Common myeloid progenitor, CD34-positive (primary cell): ENCODE data around the gene FNDC8.
"Not testable (repeated sequence)": the region's sequence is repeated elsewhere in the genome, so short reads cannot be mapped to it uniquely, and the experiment has no call there.

Source experiments
- CTCF ChIA-PET: fragments of 350-600 bp; sonication (Branson Sonifier 250); formaldehyde crosslinking; loops from one replicate; lab custom pipeline; 2021; ENCODE audit warnings: antibody characterized with exemption; lab: Charles Lee
- POLR2A ChIA-PET: fragments of 350-600 bp; sonication (Branson Sonifier 250); formaldehyde crosslinking; loops from one replicate; lab custom pipeline; 2021; ENCODE audit warnings: antibody characterized with exemption; lab: Charles Lee
- DNase-seq, 3 donors: peaks; one replicate each; pipeline versions ENCODE4 v3.0.0 to v3.0.0-alpha.2; 2013
- H3K27ac ChIP-seq, 2 experiments: 1 replicate in 1 of 2; 2 replicates in 1 of 2; pipeline ENCODE4 v1.7.0; 2013; ENCODE audit warnings: inconsistent platforms in 2 of 2, low read length in 2 of 2, mild to moderate bottlenecking in 2 of 2, low read depth in 1 of 2, moderate library complexity in 1 of 2; ENCODE audit not compliant: severe bottlenecking in 2 of 2, insufficient read depth in 1 of 2, poor library complexity in 1 of 2
- H3K27me3 ChIP-seq, 5 experiments: replicated peaks in 2 of 5; 1 replicate in 3 of 5; 2 replicates in 2 of 5; pipeline versions ENCODE4 v1.6.1 to v1.7.0; 2013; ENCODE audit warnings: low read length in 4 of 5, mild to moderate bottlenecking in 2 of 5, moderate library complexity in 2 of 5, inconsistent platforms in 1 of 5; ENCODE audit not compliant: insufficient read depth in 5 of 5, control insufficient read depth in 4 of 5
- H3K36me3 ChIP-seq, 4 experiments: 1 replicate in 2 of 4; 2 replicates in 2 of 4; pipeline versions ENCODE4 v1.6.1 to v1.7.0; 2013; ENCODE audit warnings: low read length in 3 of 4, control low read depth in 1 of 4, mild to moderate bottlenecking in 1 of 4; ENCODE audit not compliant: control insufficient read depth in 4 of 4, insufficient read depth in 4 of 4
- H3K4me1 ChIP-seq, 4 experiments: 1 replicate in 3 of 4; 2 replicates in 1 of 4; pipeline versions ENCODE4 v1.6.1 to v1.7.1; 2013; ENCODE audit warnings: low read length in 3 of 4, mild to moderate bottlenecking in 3 of 4, control low read depth in 1 of 4, inconsistent platforms in 1 of 4, moderate library complexity in 1 of 4; ENCODE audit not compliant: control insufficient read depth in 4 of 4, insufficient read depth in 4 of 4; ENCODE audit errors: control extremely low read depth in 1 of 4
- H3K4me3 ChIP-seq, 7 experiments: 1 replicate in 4 of 7; 2 replicates in 3 of 7; pipeline versions ENCODE4 v1.5.1 to v1.7.0; 2013; ENCODE audit warnings: mild to moderate bottlenecking in 7 of 7, low read length in 6 of 7, moderate library complexity in 6 of 7, inconsistent platforms in 2 of 7, low read depth in 2 of 7, control low read depth in 1 of 7; ENCODE audit not compliant: insufficient read depth in 4 of 7, control insufficient read depth in 1 of 7; ENCODE audit errors: extremely low read depth in 1 of 7
- H3K9me3 ChIP-seq, 5 experiments: 1 replicate in 4 of 5; 2 replicates in 1 of 5; pipeline versions ENCODE4 v1.6.1 to v1.7.1; 2013; ENCODE audit warnings: low read length in 4 of 5, mild to moderate bottlenecking in 2 of 5, inconsistent platforms in 1 of 5, low read depth in 1 of 5, moderate library complexity in 1 of 5; ENCODE audit not compliant: control insufficient read depth in 4 of 5, insufficient read depth in 2 of 5; ENCODE audit errors: control extremely low read depth in 1 of 5
- WGBS: methylation state at CpG from one replicate; pipeline ENCODE4 v1.1.5; 2013; ENCODE audit not compliant: insufficient coverage; 5-methylcytosine and 5-hydroxymethylcytosine counted together

FNDC8 gene

DNA sequence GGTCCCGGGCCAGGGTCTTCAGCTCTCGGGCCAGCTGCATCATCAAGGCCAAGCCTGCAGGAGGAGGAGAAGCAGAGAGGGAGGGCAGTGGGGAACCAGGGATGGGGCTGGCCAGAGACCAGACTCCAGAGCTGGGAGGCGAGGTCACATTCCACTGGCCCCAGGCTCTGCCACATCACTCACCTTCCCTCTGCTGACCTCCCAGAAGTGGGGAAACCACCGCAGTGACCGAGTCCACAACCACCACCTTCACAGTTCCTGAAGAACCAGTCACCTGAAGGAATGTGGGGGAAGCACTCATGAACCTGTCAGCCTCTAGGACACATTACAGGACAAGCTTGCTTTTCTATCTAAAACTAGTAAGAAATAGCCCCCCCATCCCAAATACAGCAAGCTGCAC is 18.1 kb upstream of the FNDC8 start:
- Histone ChIP-seq H3K27me3 (no peaks in the 10 kb centered on the region), H3K4me3 (no peak overlapping the region), H3K27ac (no peak overlapping the region), H3K36me3 (peaks cover 8 to 73% (median 55%) of the 10 kb centered on the region in 4 experiments), H3K4me1 (no peaks in the 10 kb centered on the region), H3K9me3 (peaks cover 0 to 6% (median 0%) of the 10 kb centered on the region in 5 experiments)
- DNase-seq = no peak
- 100% methylated on average over 4 of the region's 5 CpGs for WGBS
- POLR2A ChIA-PET = no interaction called here
- CTCF ChIA-PET = interaction anchor here (0.8 to 2.6 kb wide), 8 partner anchors 10 to 106 kb away, joined by 3 to 6 read pairs (median 3); no protein-coding TSS in a partner anchor

DNA sequence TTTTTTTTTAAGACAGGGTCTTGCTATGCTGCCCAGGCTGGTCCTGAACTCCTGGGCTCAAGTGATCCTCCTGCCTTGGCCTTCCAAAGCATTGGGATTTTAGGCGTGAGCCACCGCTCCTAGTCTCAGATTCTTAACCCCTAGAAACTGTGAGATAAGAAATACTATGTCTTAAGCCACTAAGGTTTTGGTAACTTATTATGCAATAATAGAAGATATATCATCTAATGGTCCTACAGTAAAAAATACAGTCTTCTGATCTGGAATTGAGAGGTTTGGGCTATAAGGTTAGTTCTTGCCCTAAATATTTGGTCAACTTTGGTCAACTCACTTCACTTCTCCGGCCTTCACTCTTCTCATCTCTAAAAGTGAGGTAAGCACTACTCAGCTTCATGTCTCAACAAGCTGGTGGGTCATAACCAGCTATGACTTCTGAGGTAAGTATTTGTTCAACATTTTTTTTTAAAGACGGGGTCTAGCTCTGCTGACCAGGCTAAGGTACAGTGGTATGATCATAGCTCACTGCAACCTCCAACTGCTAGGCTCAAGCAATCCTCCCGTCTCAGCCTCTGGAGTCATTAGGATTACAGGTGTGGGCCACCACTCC is 16.5 kb upstream of the FNDC8 start:
- Histone ChIP-seq H3K9me3 (peaks cover 0 to 6% (median 0%) of the 10 kb centered on the region in 5 experiments), H3K4me1 (no peaks in the 10 kb centered on the region), H3K27me3 (no peaks in the 10 kb centered on the region), H3K27ac (no peak overlapping the region), H3K36me3 (peaks cover 8 to 59% (median 44%) of the 10 kb centered on the region in 4 experiments), H3K4me3 (no peak overlapping the region)
- CTCF ChIA-PET = interaction anchor here (1.2 to 1.8 kb wide), 3 partner anchors 10 to 15 kb away, joined by 4 to 6 read pairs (median 6); no protein-coding TSS in a partner anchor
- DNase-seq = no peak
- POLR2A ChIA-PET = no interaction called here
- 89% methylated on average over 1 of the region's 5 CpGs for WGBS

DNA sequence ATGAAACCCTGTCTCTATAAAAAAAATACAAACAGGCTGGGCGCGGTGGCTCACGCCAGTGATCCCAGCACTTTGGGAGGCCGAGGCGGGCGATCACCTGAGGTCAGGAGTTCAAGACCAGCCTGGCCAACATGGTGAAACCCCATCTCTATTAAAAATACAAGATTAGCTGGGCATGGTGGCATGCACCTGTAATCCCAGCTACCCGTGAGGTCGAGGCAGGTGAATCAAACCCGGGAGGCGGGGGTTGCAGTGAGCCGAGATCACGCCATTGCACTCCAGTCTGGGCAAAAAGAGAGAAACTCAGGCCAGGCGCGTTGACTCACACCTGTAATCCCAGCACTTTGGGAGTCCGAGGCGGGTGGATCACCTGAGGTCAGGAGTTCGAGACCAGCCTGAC is 10.6 kb upstream of the FNDC8 start:
- CTCF ChIA-PET = interaction anchor here (1.0 kb wide), 1 partner anchor 21 kb away, joined by 4 read pairs; no protein-coding TSS in a partner anchor
- H3K27ac ChIP-seq, H3K4me1 ChIP-seq, POLR2A ChIA-PET, H3K27me3 ChIP-seq, DNase-seq, H3K4me3 ChIP-seq, H3K9me3 ChIP-seq: not testable (repeated sequence)
- WGBS = over 99% methylated on average over 11 of the region's 17 CpGs
- H3K36me3 ChIP-seq = peaks cover 11 to 30% (median 14%) of the 10 kb centered on the region in 4 experiments

- WGBS = 97% methylated on average over 9 of the region's 12 CpGs
- Histone ChIP-seq H3K36me3 (peaks cover 5 to 21% (median 11%) of the 10 kb centered on the region in 4 experiments), H3K9me3 (no peaks in the 10 kb centered on the region), H3K27me3 (no peaks in the 10 kb centered on the region), H3K27ac (no peak overlapping the region), H3K4me3 (no peak overlapping the region), H3K4me1 (peaks cover 0 to 19% (median 16%) of the 10 kb centered on the region in 4 experiments)
- CTCF ChIA-PET = interaction anchor here (1.1 to 11.0 kb wide), 4 partner anchors 11 to 118 kb away, joined by 3 to 156 read pairs (median 14); no protein-coding TSS in a partner anchor
- POLR2A ChIA-PET = no interaction called here
- DNase-seq = no peak
These were observed 4.6 kb upstream of the FNDC8 start for GRCh38 chr17:35116845-35117244.

DNA sequence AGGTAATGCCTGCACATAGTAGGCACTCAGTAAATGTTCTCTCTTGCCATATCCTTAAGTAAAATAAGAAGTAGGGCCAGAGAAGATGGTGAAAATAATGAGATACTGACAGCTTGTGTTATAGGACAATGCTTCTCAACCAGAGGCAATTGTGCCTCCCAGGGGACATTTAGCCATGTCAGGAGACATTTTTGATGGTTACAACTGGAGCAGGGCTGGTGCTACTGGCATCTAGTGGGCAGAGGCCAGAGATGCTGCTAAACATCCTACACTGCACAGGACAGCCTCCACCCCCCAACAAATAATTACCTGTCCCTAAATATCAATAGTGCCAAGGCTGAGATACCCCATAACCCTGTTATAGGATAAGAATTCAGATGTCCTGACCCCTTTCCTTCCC is 3.4 kb upstream of the FNDC8 start:
- peak; percentile 19 to 47 (median 41) for DNase-seq
- POLR2A ChIA-PET = interaction anchor here (1.0 kb wide), 1 partner anchor 30 kb away, joined by 3 read pairs; no protein-coding TSS in a partner anchor

DNA sequence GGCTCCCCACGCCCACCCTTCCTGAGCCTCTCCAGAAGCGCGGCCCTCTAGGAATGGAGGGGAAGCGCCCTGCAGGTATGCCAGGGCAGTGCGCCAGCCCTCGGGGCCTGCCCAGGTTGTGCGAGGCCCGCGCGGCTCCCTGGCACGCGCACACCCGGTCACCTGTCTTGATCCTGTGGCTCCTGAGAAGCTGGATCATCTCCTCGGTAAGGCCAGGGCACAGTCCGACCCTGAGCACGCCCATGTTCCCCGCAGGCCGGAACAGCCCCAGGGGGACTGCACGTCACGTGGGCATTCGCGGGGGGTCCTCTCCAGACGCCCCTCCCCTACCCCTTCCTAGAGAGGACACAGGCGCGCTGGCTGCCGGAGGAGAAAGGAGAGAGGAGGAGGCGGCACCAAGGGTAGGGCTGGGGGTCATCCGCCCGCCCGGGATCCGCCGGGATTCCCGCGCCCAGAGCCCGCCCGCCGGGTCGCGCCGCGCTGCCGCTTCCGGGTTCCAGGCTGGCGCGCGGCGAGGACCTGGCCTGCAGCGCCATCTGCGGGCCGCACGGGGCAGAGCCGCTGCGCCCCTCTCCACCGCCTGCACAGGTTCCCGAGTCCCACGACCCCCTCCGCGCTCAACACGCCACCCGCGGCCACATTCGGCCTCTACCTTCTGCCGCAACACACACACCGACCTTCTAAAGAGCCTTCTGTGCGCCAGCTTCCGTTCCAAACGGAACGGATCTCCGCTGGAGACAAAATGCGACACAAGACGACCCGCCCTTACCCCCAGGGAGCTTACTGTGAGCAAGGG is 1.8 kb upstream of the FNDC8 start, which contains the start of gene RAD51D:
RAD51D (minus strand) TSS at position 491 of the 796 bp plus-strand sequence; CDS start at position 244, 247 bp downstream.
- WGBS = 0% methylated on average over 61 of the region's 72 CpGs
- POLR2A ChIA-PET = interaction anchor here (0.9 to 1.4 kb wide), 3 partner anchors 91 to 137 kb away, joined by 3 to 4 read pairs (median 3); no protein-coding TSS in a partner anchor
- CTCF ChIA-PET = interaction anchor here (0.8 to 11.0 kb wide), 26 partner anchors 8 to 138 kb away, joined by 3 to 156 read pairs (median 4); partner anchors contain the start of genes NLE1 and RFFL
- peak; percentile 87 to 95 (median 94) for DNase-seq
- H3K4me1 ChIP-seq = peaks cover 0 to 19% (median 16%) of the 10 kb centered on the region in 4 experiments
- H3K27me3 ChIP-seq = no peaks in the 10 kb centered on the region
- H3K36me3 ChIP-seq = peaks cover 2 to 15% (median 9%) of the 10 kb centered on the region in 4 experiments
- peak within 1 kb of the TSS; percentile 78 to 94 (median 87) for H3K4me3 ChIP-seq
- no peaks in the 10 kb centered on the region for H3K9me3 ChIP-seq
- H3K27ac ChIP-seq = peak within 1 kb of the TSS; percentile 46 to 79

More for the DNA sequence above, 3.4 kb upstream of the FNDC8 start:
- Histone ChIP-seq H3K27ac (no peak overlapping the region), H3K4me1 (peaks cover 0 to 19% (median 16%) of the 10 kb centered on the region in 4 experiments), H3K4me3 (peak overlapping the region in 2 of 7 experiments; percentile 87 to 94), H3K36me3 (peaks cover 3 to 16% (median 11%) of the 10 kb centered on the region in 4 experiments), H3K27me3 (no peaks in the 10 kb centered on the region), H3K9me3 (no peaks in the 10 kb centered on the region)
- CTCF ChIA-PET = interaction anchor here (0.7 to 11.0 kb wide), 11 partner anchors 9 to 128 kb away, joined by 3 to 156 read pairs (median 4); no protein-coding TSS in a partner anchor
